HEK293 (cell line): ENCODE data around the gene VPS37C.

ENCODE experiments used
- CTCF ChIA-PET: fragments of 350-600 bp; formaldehyde crosslinking; extraction: SDS; loops from one replicate; lab custom pipeline; 2021; ENCODE audit warnings: antibody characterized with exemption; lab: Yijun Ruan, JAX
- POLR2A ChIA-PET: fragments of 300-600 bp; formaldehyde crosslinking; extraction: SDS; loops from one replicate; lab custom pipeline; 2020; ENCODE audit warnings: antibody characterized with exemption, inconsistent platforms; lab: Yijun Ruan, JAX
- H3K27ac ChIP-seq: fragments of 200-500 bp; sonication (Bioruptor generic); 2 replicates; pipeline ENCODE4 v1.5.1; 2014; ENCODE audit warnings: low read depth, low read length, control low read depth, inconsistent platforms; ENCODE audit errors: extremely low read depth
- H3K36me3 ChIP-seq, 2 experiments: fragments of 200-500 bp in 1 of 2; sonication (Bioruptor generic) in 1 of 2; 1 replicate in 1 of 2; 2 replicates in 1 of 2; pipeline ENCODE4 v1.5.1; 2014 to 2017; ENCODE audit warnings: inconsistent platforms in 2 of 2, low read length in 2 of 2; ENCODE audit not compliant: control insufficient read depth in 2 of 2, insufficient read depth in 1 of 2
- H3K4me1 ChIP-seq: fragments of 200-500 bp; sonication (Bioruptor generic); 2 replicates; pipeline ENCODE4 v1.5.1; 2014; ENCODE audit warnings: mild to moderate bottlenecking, low read length, inconsistent platforms; ENCODE audit not compliant: control insufficient read depth, insufficient read depth
- H3K4me3 ChIP-seq: 2 replicates; pipeline ENCODE4 v1.5.1; 2011; ENCODE audit warnings: low read depth, mild to moderate bottlenecking, control low read depth, low read length, moderate library complexity
- H3K9me3 ChIP-seq: fragments of 200-500 bp; sonication (Bioruptor generic); 2 replicates; pipeline ENCODE4 v1.5.1; 2014; ENCODE audit warnings: low read depth, low read length, inconsistent platforms; ENCODE audit not compliant: control insufficient read depth, insufficient read depth
- SP7 ChIP-seq: fragments of 450-650 bp; formaldehyde crosslinking; IDR thresholded peaks from 2 replicates; pipeline ENCODE4 v1.5.1; 2016; ENCODE audit warnings: missing biosample characterization, missing genetic modification characterization
- WT1 ChIP-seq: fragments of 450-650 bp; formaldehyde crosslinking; IDR thresholded peaks from 2 replicates; pipeline ENCODE4 v1.5.1; 2016; ENCODE audit warnings: missing biosample characterization, missing genetic modification characterization
- YY2 ChIP-seq: fragments of 450-650 bp; formaldehyde crosslinking; IDR thresholded peaks from 2 replicates; pipeline ENCODE4 v1.5.1; 2016; ENCODE audit warnings: missing biosample characterization, missing genetic modification characterization
- ZBTB1 ChIP-seq: fragments of 450-650 bp; formaldehyde crosslinking; IDR thresholded peaks from 2 replicates; pipeline ENCODE4 v1.5.1; 2016; ENCODE audit warnings: missing biosample characterization, missing genetic modification characterization
- ZBTB48 ChIP-seq: fragments of 450-650 bp; formaldehyde crosslinking; IDR thresholded peaks from 2 replicates; pipeline ENCODE4 v1.5.1; 2016; ENCODE audit warnings: missing biosample characterization, missing genetic modification characterization
- ZFP3 ChIP-seq: fragments of 450-650 bp; formaldehyde crosslinking; IDR thresholded peaks from 2 replicates; pipeline ENCODE4 v1.5.1; 2016; ENCODE audit warnings: low read depth, missing biosample characterization, missing genetic modification characterization
- ZNF114 ChIP-seq: fragments of 450-650 bp; formaldehyde crosslinking; IDR thresholded peaks from 2 replicates; pipeline ENCODE4 v1.5.0; 2017; ENCODE audit warnings: missing biosample characterization, missing genetic modification characterization
- ZNF175 ChIP-seq: fragments of 450-650 bp; formaldehyde crosslinking; IDR thresholded peaks from 2 replicates; pipeline ENCODE4 v1.5.1; 2016; ENCODE audit warnings: missing biosample characterization, missing genetic modification characterization
- ZNF214 ChIP-seq: fragments of 450-650 bp; formaldehyde crosslinking; IDR thresholded peaks from 2 replicates; pipeline ENCODE4 v1.5.1; 2017; ENCODE audit warnings: missing biosample characterization, mild to moderate bottlenecking, missing genetic modification characterization, borderline replicate concordance
- ZNF335 ChIP-seq: fragments of 450-650 bp; formaldehyde crosslinking; conservative IDR thresholded peaks from 2 replicates; pipeline ENCODE4 v1.5.1; 2016; ENCODE audit warnings: missing biosample characterization, missing genetic modification characterization
- ZNF341 ChIP-seq: fragments of 450-650 bp; formaldehyde crosslinking; IDR thresholded peaks from 2 replicates; pipeline ENCODE4; 2016; ENCODE audit warnings: low read depth, missing biosample characterization, missing genetic modification characterization
- ZNF549 ChIP-seq: fragments of 450-650 bp; IDR thresholded peaks from 2 replicates; pipeline ENCODE4 v1.5.1; 2018; ENCODE audit warnings: missing biosample characterization, missing genetic modification characterization, mild to moderate bottlenecking, inconsistent platforms, moderate library complexity
- ZNF596 ChIP-seq: fragments of 450-650 bp; IDR thresholded peaks from 2 replicates; pipeline ENCODE4 v1.5.0; 2018; ENCODE audit warnings: missing biosample characterization, mild to moderate bottlenecking, missing genetic modification characterization, moderate library complexity
- ZNF610 ChIP-seq: fragments of 450-650 bp; formaldehyde crosslinking; IDR thresholded peaks from 2 replicates; pipeline ENCODE4 v1.5.1; 2016; ENCODE audit warnings: missing biosample characterization, missing genetic modification characterization, borderline replicate concordance
- ZNF626 ChIP-seq: fragments of 450-650 bp; sonication (Bioruptor Pico); formaldehyde crosslinking; IDR thresholded peaks from 2 replicates; pipeline ENCODE4 v1.5.1; 2018; ENCODE audit warnings: missing biosample characterization, missing genetic modification characterization, inconsistent platforms
- ZNF664 ChIP-seq: fragments of 450-650 bp; formaldehyde crosslinking; IDR thresholded peaks from 2 replicates; pipeline ENCODE4 v1.5.1; 2016; ENCODE audit warnings: missing biosample characterization, missing genetic modification characterization
- ZXDB ChIP-seq: fragments of 450-650 bp; formaldehyde crosslinking; IDR thresholded peaks from 2 replicates; pipeline ENCODE4 v1.5.1; 2016; ENCODE audit warnings: missing biosample characterization, missing genetic modification characterization
- TF ChIP-seq, protein P1 (sequence below): fragments of 450-650 bp; formaldehyde crosslinking; IDR thresholded peaks from 2 replicates; pipeline ENCODE4 v1.5.1; 2016; ENCODE audit warnings: missing biosample characterization, missing genetic modification characterization
- TF ChIP-seq, protein P2 (sequence below): IDR thresholded peaks from 2 replicates; pipeline ENCODE4 v1.6.1; 2011; ENCODE audit warnings: mild to moderate bottlenecking, low read depth, low read length, borderline replicate concordance
- TF ChIP-seq, protein P3 (sequence below): fragments of 450-650 bp; formaldehyde crosslinking; IDR thresholded peaks from 2 replicates; pipeline ENCODE4 v1.5.1; 2017; ENCODE audit warnings: missing biosample characterization, missing genetic modification characterization
- TF ChIP-seq, protein P4 (sequence below): fragments of 450-650 bp; formaldehyde crosslinking; IDR thresholded peaks from 2 replicates; pipeline ENCODE4 v1.5.1; 2016; ENCODE audit warnings: missing biosample characterization, missing genetic modification characterization
- TF ChIP-seq, protein P5 (sequence below): fragments of 450-650 bp; formaldehyde crosslinking; IDR thresholded peaks from 2 replicates; pipeline ENCODE4 v1.5.1; 2017; ENCODE audit warnings: missing biosample characterization, missing genetic modification characterization
- TF ChIP-seq, protein P6 (sequence below): fragments of 450-650 bp; formaldehyde crosslinking; IDR thresholded peaks from 2 replicates; pipeline ENCODE4 v1.5.1; 2017; ENCODE audit warnings: missing biosample characterization, missing genetic modification characterization

VPS37C gene

DNA sequence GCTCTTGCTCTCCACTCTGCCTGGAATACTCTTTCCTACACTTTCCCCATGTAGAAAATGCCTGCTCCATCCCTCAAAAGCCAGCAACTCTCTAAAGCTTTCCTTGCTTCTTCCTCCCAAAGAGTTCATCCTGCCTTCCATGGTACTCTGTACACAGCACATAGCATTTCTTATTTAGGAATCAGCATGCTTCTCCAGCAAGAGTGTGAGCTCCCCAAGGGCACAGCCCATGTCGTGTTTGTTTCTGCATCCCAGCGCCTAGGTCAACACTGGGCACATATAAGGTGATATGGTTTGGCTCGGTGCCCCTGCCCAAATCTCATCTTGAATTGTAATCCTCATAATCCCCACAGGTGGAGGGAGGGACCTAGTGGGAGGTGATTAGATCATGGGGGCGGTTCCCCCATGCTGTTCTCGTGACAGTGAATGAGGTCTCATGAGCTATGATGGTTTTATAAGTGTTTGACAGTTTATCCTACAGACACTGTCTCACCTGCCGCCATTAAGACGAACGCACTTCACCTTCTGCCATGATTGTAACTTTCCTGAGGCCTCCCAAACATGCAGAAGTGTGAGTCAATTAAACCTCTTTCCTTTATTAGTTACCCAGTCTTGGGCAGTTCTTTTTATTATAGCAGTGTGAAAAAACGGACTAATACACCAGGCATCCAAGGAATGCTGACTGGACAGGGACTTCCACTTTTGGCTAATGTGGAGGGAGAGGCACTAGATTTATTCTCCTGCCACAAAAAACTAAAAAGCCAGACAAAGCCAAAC is 8.2 kb downstream of the VPS37C start (continued):
- TF ChIP-seq, protein P1, sequence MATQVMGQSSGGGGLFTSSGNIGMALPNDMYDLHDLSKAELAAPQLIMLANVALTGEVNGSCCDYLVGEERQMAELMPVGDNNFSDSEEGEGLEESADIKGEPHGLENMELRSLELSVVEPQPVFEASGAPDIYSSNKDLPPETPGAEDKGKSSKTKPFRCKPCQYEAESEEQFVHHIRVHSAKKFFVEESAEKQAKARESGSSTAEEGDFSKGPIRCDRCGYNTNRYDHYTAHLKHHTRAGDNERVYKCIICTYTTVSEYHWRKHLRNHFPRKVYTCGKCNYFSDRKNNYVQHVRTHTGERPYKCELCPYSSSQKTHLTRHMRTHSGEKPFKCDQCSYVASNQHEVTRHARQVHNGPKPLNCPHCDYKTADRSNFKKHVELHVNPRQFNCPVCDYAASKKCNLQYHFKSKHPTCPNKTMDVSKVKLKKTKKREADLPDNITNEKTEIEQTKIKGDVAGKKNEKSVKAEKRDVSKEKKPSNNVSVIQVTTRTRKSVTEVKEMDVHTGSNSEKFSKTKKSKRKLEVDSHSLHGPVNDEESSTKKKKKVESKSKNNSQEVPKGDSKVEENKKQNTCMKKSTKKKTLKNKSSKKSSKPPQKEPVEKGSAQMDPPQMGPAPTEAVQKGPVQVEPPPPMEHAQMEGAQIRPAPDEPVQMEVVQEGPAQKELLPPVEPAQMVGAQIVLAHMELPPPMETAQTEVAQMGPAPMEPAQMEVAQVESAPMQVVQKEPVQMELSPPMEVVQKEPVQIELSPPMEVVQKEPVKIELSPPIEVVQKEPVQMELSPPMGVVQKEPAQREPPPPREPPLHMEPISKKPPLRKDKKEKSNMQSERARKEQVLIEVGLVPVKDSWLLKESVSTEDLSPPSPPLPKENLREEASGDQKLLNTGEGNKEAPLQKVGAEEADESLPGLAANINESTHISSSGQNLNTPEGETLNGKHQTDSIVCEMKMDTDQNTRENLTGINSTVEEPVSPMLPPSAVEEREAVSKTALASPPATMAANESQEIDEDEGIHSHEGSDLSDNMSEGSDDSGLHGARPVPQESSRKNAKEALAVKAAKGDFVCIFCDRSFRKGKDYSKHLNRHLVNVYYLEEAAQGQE (tag by site-specific recombination) = no peak
- TF ChIP-seq ZNF175 (tag by site-specific recombination) = no peak
- TF ChIP-seq, protein P2, sequence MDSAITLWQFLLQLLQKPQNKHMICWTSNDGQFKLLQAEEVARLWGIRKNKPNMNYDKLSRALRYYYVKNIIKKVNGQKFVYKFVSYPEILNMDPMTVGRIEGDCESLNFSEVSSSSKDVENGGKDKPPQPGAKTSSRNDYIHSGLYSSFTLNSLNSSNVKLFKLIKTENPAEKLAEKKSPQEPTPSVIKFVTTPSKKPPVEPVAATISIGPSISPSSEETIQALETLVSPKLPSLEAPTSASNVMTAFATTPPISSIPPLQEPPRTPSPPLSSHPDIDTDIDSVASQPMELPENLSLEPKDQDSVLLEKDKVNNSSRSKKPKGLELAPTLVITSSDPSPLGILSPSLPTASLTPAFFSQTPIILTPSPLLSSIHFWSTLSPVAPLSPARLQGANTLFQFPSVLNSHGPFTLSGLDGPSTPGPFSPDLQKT = no peak
- no peak for TF ChIP-seq ZNF626
- TF ChIP-seq, protein P3, sequence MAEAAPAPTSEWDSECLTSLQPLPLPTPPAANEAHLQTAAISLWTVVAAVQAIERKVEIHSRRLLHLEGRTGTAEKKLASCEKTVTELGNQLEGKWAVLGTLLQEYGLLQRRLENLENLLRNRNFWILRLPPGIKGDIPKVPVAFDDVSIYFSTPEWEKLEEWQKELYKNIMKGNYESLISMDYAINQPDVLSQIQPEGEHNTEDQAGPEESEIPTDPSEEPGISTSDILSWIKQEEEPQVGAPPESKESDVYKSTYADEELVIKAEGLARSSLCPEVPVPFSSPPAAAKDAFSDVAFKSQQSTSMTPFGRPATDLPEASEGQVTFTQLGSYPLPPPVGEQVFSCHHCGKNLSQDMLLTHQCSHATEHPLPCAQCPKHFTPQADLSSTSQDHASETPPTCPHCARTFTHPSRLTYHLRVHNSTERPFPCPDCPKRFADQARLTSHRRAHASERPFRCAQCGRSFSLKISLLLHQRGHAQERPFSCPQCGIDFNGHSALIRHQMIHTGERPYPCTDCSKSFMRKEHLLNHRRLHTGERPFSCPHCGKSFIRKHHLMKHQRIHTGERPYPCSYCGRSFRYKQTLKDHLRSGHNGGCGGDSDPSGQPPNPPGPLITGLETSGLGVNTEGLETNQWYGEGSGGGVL (tag by site-specific recombination) = 0 out of 2 replicates have a peak, but pooled peaks have one; percentile 21
- TF ChIP-seq ZBTB1 (tag by site-specific recombination) = no peak
- peak; percentile 58 for TF ChIP-seq WT1 (tag by site-specific recombination)
- no peak for TF ChIP-seq ZNF214 (tag by site-specific recombination)
- TF ChIP-seq ZNF610 (tag by site-specific recombination) = no peak
- TF ChIP-seq ZNF341 (tag by site-specific recombination) = no peak
- TF ChIP-seq YY2 = 0 out of 2 replicates have a peak, but pooled peaks have one; percentile 39
- no peak for TF ChIP-seq ZNF335 (tag by site-specific recombination)
- TF ChIP-seq ZNF114 (tag by site-specific recombination) = no peak
- no peak for TF ChIP-seq ZNF664 (tag by site-specific recombination)
- TF ChIP-seq, protein P4, sequence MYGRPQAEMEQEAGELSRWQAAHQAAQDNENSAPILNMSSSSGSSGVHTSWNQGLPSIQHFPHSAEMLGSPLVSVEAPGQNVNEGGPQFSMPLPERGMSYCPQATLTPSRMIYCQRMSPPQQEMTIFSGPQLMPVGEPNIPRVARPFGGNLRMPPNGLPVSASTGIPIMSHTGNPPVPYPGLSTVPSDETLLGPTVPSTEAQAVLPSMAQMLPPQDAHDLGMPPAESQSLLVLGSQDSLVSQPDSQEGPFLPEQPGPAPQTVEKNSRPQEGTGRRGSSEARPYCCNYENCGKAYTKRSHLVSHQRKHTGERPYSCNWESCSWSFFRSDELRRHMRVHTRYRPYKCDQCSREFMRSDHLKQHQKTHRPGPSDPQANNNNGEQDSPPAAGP (tag by site-specific recombination) = no peak
- peak; percentile 83 for TF ChIP-seq SP7 (tag by site-specific recombination)

DNA sequence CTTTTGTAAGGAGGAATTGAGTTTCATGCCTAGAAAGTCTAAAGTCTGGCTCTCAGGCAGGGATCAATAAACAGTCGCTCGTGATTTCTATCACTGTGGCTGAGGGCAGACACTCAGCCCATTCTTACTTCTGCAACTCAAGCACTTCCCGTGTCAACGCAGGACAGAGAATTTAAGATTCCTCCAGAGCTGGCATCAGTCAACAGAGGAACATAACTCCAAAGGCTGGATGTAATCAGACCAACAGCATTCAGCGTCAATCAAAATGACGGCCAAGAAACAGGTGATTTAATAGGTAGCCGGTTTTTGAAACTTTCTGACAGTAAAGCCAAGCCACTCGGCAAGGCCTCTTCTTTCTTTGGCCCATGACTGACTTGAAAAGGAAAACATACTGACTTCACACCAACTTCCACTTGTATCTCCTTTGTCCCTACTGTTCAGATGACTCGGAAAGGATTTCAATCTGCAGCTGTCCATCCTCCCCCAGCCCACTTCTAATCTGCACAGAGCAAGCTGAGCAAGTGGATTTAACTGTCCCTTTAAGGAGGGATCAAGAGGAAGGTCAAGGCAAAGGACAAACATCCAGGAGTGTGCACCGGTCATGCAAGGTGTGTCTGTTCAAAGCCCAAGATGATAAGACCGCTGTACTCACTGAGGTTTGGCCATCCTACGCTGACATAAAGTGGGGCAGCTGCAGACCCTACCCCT is 9.5 kb downstream of the VPS37C start:
- POLR2A ChIA-PET = no interaction called here
- H3K27ac ChIP-seq = no peak overlapping the region
- TF ChIP-seq ZFP3 (tag by site-specific recombination) = no peak
- no peak for TF ChIP-seq ZNF114 (tag by site-specific recombination)
- TF ChIP-seq ZNF549 (tag by site-specific recombination) = no peak
- TF ChIP-seq, protein P5, sequence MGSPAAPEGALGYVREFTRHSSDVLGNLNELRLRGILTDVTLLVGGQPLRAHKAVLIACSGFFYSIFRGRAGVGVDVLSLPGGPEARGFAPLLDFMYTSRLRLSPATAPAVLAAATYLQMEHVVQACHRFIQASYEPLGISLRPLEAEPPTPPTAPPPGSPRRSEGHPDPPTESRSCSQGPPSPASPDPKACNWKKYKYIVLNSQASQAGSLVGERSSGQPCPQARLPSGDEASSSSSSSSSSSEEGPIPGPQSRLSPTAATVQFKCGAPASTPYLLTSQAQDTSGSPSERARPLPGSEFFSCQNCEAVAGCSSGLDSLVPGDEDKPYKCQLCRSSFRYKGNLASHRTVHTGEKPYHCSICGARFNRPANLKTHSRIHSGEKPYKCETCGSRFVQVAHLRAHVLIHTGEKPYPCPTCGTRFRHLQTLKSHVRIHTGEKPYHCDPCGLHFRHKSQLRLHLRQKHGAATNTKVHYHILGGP (tag by site-specific recombination) = no peak
- no peak for TF ChIP-seq ZNF341 (tag by site-specific recombination)
- TF ChIP-seq ZNF596 (tag by site-specific recombination) = no peak
- TF ChIP-seq ZXDB (tag by site-specific recombination) = no peak
- TF ChIP-seq ZBTB48 = no peak
- TF ChIP-seq, protein P6, sequence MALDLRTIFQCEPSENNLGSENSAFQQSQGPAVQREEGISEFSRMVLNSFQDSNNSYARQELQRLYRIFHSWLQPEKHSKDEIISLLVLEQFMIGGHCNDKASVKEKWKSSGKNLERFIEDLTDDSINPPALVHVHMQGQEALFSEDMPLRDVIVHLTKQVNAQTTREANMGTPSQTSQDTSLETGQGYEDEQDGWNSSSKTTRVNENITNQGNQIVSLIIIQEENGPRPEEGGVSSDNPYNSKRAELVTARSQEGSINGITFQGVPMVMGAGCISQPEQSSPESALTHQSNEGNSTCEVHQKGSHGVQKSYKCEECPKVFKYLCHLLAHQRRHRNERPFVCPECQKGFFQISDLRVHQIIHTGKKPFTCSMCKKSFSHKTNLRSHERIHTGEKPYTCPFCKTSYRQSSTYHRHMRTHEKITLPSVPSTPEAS (tag by site-specific recombination) = no peak
- no peaks in the 10 kb centered on the region for H3K4me1 ChIP-seq
- H3K4me3 ChIP-seq = no peak overlapping the region
- CTCF ChIA-PET = interaction anchor here (1.9 to 2.1 kb wide), 2 partner anchors 10 to 36 kb away, joined by 4 to 7 read pairs; partner anchors contain the start of gene VPS37C
- H3K36me3 ChIP-seq = peaks cover 0 to under 1% of the 10 kb centered on the region in 2 experiments; a peak in 1 of 3 replicates
- no peaks in the 10 kb centered on the region for H3K9me3 ChIP-seq
